Caco-2 (cell line): Measurements from ENCODE around the gene PCDH19. TPM values are rescaled to one million over a fixed set of nuclear protein-coding genes. Genes with fewer than 3 reads are reported as not detected.
"Not testable (repeated sequence)": the region's sequence is repeated elsewhere in the genome, so short reads cannot be mapped to it uniquely, and the experiment has no call there.

Experiments used
- BruUV-seq: library from RNA; stranded (reverse); fragments of 400-500 nt; replicated peaks from 2 replicates; lab custom pipeline; 2021; lab: Mats Ljungman, UMichigan
- CTCF ChIA-PET: fragments of 300-600 bp; sonication (Branson Sonifier 250); formaldehyde crosslinking; loops from one replicate; lab custom pipeline; 2022; ENCODE audit warnings: antibody characterized with exemption; lab: Charles Lee
- POLR2A ChIA-PET: fragments of 300-600 bp; sonication (Branson Sonifier 250); formaldehyde crosslinking; loops from one replicate; lab custom pipeline; 2022; ENCODE audit warnings: antibody characterized with exemption; lab: Charles Lee
- DNase-seq, 2 experiments: peaks; one replicate each; pipeline versions ENCODE4 v3.0.0 to v3.0.0-alpha.2; 2020 to 2022
- H3K27me3 ChIP-seq: replicated peaks from 2 replicates; pipeline ENCODE4 v1.6.0; 2011; ENCODE audit warnings: low read length; ENCODE audit not compliant: control insufficient read depth, insufficient read depth
- H3K36me3 ChIP-seq: 2 replicates; pipeline ENCODE4 v1.5.1; 2011; ENCODE audit warnings: low read length; ENCODE audit not compliant: control insufficient read depth, insufficient read depth
- H3K4me1 ChIP-seq: fragments of 250-450 bp; sonication (Bioruptor Pico); 2 replicates; pipeline ENCODE4 v1.5.1; 2020; ENCODE audit warnings: mild to moderate bottlenecking
- H3K4me3 ChIP-seq: 2 replicates; pipeline ENCODE4 v1.5.1; 2011; ENCODE audit warnings: low read depth, mild to moderate bottlenecking, control low read depth, low read length
- H3K9me3 ChIP-seq: fragments of 250-450 bp; sonication (Bioruptor Pico); 2 replicates; pipeline ENCODE4 v1.5.1; 2020; ENCODE audit warnings: mild to moderate bottlenecking, moderate library complexity
- H3K27ac Mint-ChIP-seq: one replicate; pipeline ENCODE4 v1.8.0; 2022; ENCODE audit warnings: mixed read lengths; ENCODE audit not compliant: unreplicated experiment
- H3K27me3 Mint-ChIP-seq: one replicate; pipeline ENCODE4 v1.8.0; 2022; ENCODE audit warnings: mixed read lengths; ENCODE audit not compliant: insufficient read depth, unreplicated experiment
- H3K36me3 Mint-ChIP-seq: one replicate; pipeline ENCODE4 v1.8.0; 2022; ENCODE audit warnings: mild to moderate bottlenecking, mixed read lengths; ENCODE audit not compliant: insufficient read depth, unreplicated experiment
- H3K4me1 Mint-ChIP-seq: one replicate; pipeline ENCODE4 v1.8.0; 2022; ENCODE audit warnings: low read depth, mixed read lengths; ENCODE audit not compliant: unreplicated experiment
- H3K4me3 Mint-ChIP-seq: one replicate; pipeline ENCODE4 v1.8.0; 2022; ENCODE audit warnings: mild to moderate bottlenecking, moderate library complexity, mixed read lengths; ENCODE audit not compliant: unreplicated experiment
- H3K9me3 Mint-ChIP-seq: one replicate; pipeline ENCODE4 v1.8.0; 2022; ENCODE audit warnings: mixed read lengths; ENCODE audit not compliant: unreplicated experiment
- CTCF ChIP-seq, 2 experiments: fragments of 200-600 bp in 1 of 2; IDR thresholded peaks; 1 replicate in 1 of 2; 2 replicates in 1 of 2; pipeline versions ENCODE4 v1.5.1 to v1.8.0; 2011 to 2022; ENCODE audit warnings: antibody characterized with exemption in 1 of 2, control low read depth in 1 of 2, inconsistent platforms in 1 of 2, low read depth in 1 of 2, low read length in 1 of 2, mild to moderate bottlenecking in 1 of 2, moderate library complexity in 1 of 2; ENCODE audit not compliant: insufficient read depth in 1 of 2, severe bottlenecking in 1 of 2, unreplicated experiment in 1 of 2
- intact Hi-C: fragments of 100-400 bp; cut with micrococcal nuclease; formaldehyde crosslinking; loops from one replicate; pipeline ENCODE4 v1.10.0; 2022; ENCODE audit not compliant: unreplicated experiment
- total RNA-seq: library from RNA; stranded (reverse); gene quantifications from 2 replicates; pipeline ENCODE4 v1.2.3, GENCODE V29; 2022

The PCDH19 gene
- total RNA-seq, 1 experiment from 2014 or later: 0.11 TPM

GRCh38 chrX:100447655-100448397 is 37.8 kb upstream of the PCDH19 start:
- BruUV-seq: no TSS peak
- Histone ChIP-seq H3K4me3 (no peak overlapping the region), H3K36me3 (no peaks in the 10 kb centered on the region), H3K4me1 (no peaks in the 10 kb centered on the region), H3K9me3 (no peaks in the 10 kb centered on the region), H3K27me3 (no peaks in the 10 kb centered on the region)
- POLR2A ChIA-PET: no interaction called here
- CTCF ChIA-PET: interaction anchor here (0.6 to 1.5 kb wide), 7 partner anchors 11 to 349 kb away, joined by 3 to 9 read pairs (median 4); partner anchors contain the start of gene TSPAN6
- Mint-ChIP-seq H3K4me1 (no peaks in the 10 kb centered on the region), H3K27ac (no peak overlapping the region), H3K27me3 (peaks cover 2% of the 10 kb centered on the region), H3K9me3 (no peaks in the 10 kb centered on the region), H3K4me3 (peak overlapping the region; percentile 63), H3K36me3 (no peaks in the 10 kb centered on the region)
- peak; percentile 66 to 73 for TF ChIP-seq CTCF (IDR thresholded peaks at IDR 0.05; ENCODE audit: insufficient read depth in 1 of 2, low read depth in 1 of 2, low read length in 1 of 2, severe bottlenecking in 1 of 2, unreplicated experiment in 1 of 2)
- DNase-seq: peak; percentile 45 to 49
- intact Hi-C loops: loop anchor here (1.0 kb wide), 1 partner anchor 161 kb away; no protein-coding TSS in a partner anchor

- no peak overlapping the region for H3K4me3 Mint-ChIP-seq
- H3K36me3 Mint-ChIP-seq: no peaks in the 10 kb centered on the region
These were observed 35.5 kb upstream of the PCDH19 start for GRCh38 chrX:100445593-100445992.

GRCh38 chrX:100441321-100441720 is 31.2 kb upstream of the PCDH19 start:
- H3K4me3 ChIP-seq, CTCF ChIA-PET, H3K36me3 ChIP-seq, DNase-seq, POLR2A ChIA-PET, H3K36me3 Mint-ChIP-seq, H3K27me3 ChIP-seq, H3K27me3 Mint-ChIP-seq, intact Hi-C loops, H3K4me1 ChIP-seq, H3K4me3 Mint-ChIP-seq, BruUV-seq, H3K4me1 Mint-ChIP-seq, H3K9me3 ChIP-seq, H3K27ac Mint-ChIP-seq, H3K9me3 Mint-ChIP-seq: not testable (repeated sequence)

More at GRCh38 chrX:100445593-100445992, 35.5 kb upstream of the PCDH19 start:
- no TSS peak for BruUV-seq
- no peak for TF ChIP-seq CTCF (IDR thresholded peaks at IDR 0.05; ENCODE audit: insufficient read depth in 1 of 2, low read depth in 1 of 2, low read length in 1 of 2, severe bottlenecking in 1 of 2, unreplicated experiment in 1 of 2)
- no peaks in the 10 kb centered on the region for H3K9me3 Mint-ChIP-seq
- POLR2A ChIA-PET: no interaction called here
- intact Hi-C loops: no loop called here
- no peaks in the 10 kb centered on the region for H3K4me1 Mint-ChIP-seq
- CTCF ChIA-PET: interaction anchor here (0.7 kb wide), 1 partner anchor 77 kb away, joined by 3 read pairs; no protein-coding TSS in a partner anchor
- H3K27ac Mint-ChIP-seq: no peak overlapping the region
- Histone ChIP-seq H3K9me3 (no peaks in the 10 kb centered on the region), H3K27me3 (no peaks in the 10 kb centered on the region), H3K4me1 (no peaks in the 10 kb centered on the region), H3K4me3 (no peak overlapping the region), H3K36me3 (no peaks in the 10 kb centered on the region)
- DNase-seq: no peak
- H3K27me3 Mint-ChIP-seq: peaks cover 4% of the 10 kb centered on the region
